DLD1 (cell line): ENCODE measurements around the gene ARHGEF35.
"Not testable (repeated sequence)": the region's sequence is repeated elsewhere in the genome, so short reads cannot be mapped to it uniquely, and the experiment has no call there.

Experiments
- in situ Hi-C: cut with HindIII; loops from 2 replicates; pipeline ENCODE4 v1.10.0; 2017; ENCODE audit warnings: low sequenced_read_pairs

ARHGEF35 gene

DNA sequence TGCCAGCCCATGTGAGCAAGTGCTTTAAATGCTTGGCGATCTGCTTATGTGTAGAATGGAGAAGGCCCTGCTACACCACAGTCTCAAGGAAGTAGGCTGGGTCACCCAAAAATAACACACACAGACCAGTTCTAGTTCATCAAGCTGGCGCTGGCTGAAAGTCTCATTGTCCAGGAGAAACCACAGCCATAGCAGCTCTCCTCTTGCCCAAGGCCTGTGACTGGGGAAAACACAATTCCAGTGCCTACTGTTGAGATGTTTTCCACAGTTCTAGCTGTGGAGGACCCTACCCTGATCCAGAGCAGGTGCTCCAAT, 16.5 kb downstream of the ARHGEF35 start:
- in situ Hi-C loops: not testable (repeated sequence)

DNA sequence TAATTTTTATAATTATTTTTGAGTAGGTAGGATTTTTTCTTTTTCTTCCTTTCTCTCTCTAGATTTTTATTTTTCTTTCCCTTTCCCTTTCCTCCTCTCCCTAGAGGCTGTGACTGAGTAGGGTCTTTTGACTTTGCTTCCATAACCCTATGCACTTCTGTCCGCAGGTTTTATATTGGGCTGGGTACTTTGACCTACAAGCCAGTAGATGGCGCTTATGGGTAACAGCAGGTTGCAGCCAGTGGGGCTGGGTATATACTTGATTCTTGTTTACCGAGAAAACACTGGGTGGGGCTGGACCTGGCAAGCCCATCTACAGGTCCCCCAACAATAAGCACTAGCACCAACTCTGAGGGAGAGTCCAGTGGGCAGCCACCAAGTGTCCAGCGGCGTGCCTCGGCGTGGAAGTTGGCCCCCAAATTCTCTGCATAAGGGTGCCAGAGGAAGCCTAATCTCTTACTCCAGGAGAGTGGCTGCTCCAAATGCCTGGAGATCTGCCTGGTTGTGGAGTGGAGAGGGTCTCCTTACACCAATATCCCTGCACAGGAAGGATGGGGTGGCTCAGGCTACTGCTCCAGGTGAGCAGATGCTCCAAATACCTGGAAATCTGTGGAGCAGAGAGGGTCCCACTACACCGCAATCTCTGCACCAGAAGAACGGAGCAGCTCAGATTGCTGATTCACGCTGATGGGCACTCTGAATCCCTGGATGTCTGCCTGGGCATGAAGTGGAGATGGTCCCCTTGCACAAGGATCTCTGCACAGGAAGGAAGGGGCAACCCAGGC, 17.1 kb downstream of the ARHGEF35 start:
- in situ Hi-C loops: not testable (repeated sequence)

DNA sequence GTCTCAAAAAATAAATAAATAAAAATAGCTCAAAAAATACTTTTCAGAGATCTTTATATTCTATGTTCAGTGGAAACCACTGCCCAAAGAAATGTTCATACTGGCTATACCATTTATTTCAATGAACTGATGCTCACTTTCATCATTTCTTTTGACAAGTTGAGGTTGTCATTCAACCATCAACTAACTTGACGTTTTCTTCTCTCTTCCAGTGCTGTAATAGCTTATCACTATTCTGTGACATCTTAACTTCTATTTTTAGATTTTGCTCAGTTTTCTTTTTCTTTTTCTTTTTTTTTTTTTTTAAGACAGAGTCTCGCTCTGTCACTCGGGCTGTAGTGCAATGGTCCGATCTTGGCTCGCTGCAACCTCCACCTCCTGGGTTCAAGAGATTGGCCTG, 21.0 kb downstream of the ARHGEF35 start:
- in situ Hi-C loops: no loop called here

DNA sequence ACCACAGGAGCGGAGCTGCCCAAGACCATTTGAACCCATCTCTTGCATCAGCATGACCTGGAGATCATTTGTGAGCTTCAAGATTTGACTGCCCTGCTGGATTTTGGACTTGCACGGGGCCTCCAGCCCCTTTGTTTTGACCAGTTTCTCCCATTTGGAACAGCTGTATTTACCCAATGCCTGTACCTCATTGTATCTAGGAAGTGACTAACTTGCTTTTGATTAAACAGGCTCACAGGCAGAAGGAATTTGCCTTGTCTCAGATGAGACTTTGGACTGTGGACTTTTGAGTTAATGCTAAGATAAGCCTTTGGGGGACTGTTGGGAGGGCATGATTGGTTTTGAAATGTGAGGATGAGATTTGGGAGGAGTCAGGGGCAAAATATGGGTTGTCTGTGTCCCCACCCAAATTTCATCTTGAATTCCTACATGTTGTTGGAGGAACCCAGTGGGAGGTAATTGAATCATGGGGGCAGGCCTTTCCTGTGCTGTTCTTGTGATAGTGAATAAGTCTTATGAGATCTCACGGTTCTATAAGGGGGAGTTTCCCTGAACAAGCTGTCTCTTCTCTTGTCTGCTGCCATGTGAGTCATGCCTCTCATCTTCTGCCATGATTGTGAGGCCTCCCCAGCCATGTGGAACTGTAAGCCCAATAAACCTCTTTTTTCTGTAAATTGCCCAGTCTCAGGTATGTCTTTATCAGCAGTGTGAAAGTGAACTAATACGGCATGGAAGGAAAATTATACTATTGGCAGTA, 23.9 kb downstream of the ARHGEF35 start:
- in situ Hi-C loops: not testable (repeated sequence)

DNA sequence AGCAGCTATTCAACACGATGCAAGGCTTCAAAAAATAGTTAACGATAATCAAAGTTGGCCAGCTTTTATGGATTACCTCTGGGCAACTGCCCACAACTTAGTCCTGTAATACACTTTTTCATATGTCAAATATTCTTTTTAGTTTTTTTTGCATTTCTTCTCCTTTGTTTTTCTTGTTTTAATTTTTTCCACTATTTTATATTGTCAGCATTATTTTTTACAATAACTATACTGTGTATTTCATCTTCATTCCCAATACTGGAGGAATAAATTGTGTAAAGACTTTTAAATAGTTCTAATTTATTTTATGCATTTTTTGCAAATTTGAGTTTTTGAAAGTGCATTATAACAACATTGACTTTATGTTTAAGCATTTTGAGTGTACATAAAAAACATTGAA, 30.8 kb downstream of the ARHGEF35 start:
- in situ Hi-C loops: no loop called here

DNA sequence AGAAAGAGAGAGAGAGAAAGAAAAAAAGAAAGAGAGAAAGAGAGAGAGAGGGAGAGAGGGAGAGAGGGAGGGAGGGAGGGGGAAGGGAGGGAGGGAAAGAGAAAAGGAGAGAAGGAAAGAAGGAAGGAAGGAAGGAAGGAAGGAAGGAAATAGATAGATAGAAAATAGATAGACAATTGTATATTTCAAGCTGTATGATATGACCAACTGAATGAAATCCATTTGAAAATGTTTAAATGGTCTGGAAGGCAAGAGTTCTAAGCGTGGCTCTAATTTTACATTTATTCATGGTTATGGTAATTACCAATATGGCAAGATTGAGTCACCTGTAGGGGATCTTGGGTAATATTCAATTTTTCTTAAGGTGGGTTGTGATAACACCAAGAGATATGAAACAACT, 36.8 kb downstream of the ARHGEF35 start:
- in situ Hi-C loops: no loop called here

DNA sequence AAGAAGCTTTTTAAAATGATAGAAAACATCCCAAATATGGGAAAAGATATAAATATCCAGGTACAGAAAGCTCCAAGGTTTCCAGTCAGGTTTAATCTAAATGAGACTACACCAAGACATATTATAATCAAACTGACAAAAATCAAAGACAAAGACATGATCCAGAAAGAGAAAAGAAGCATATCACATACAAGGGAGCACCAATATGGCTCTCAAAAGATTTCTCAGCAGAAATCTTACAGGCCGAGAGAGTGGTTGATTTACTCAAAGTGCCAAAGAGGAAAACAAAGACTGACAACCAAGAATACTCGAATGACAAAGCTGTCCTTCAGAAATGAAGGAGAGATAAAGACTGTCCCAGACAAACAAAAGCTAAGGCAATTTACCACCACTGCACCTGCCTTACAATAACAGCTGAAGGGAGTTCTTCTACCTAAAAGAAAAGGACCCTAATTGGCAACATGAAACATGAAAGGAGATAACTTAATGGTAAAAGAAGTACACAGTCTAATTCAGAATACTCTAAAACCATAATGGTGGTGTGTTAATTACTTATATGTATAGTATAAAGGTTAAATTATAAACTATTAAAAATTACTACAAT, 47.3 kb downstream of the ARHGEF35 start:
- in situ Hi-C loops: no loop called here

DNA sequence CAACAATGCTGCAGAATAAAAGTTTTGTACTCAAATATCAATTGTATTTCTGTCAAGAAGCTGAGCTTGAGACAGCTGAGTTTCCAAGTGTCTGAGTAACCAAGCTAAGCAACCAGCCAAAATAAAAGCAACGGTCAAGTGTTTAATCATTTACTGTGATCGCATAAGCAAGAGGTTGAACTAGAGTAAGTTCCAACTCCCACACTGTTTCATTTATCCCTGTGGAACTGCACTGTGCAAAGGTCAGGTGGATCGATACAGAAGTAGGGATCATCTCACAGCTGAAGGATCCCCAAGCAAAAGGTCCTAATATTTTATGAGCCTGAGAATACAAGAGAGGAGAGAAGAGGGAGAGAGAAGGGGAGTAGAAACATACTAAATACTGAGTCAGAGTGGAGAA, 51.2 kb downstream of the ARHGEF35 start:
- in situ Hi-C loops: no loop called here

DNA sequence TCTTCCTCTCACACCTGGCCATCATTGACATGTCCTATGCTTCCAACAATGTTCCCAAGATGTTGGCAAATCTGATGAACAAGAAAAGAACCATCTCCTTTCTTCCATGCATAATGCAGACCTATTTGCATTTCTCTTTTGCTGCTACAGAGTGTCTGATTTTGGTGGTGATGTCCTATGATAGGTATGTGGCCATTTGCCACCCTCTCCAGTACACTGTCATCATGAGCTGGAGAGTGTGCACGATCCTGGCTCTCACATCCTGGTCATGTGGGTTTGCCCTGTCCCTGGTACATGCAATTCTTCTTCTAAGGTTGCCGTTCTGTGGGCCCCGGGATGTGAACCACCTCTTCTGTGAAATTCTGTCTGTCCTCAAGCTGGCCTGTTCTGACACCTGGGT, 53.4 kb downstream of the ARHGEF35 start:
- in situ Hi-C loops: no loop called here

DNA sequence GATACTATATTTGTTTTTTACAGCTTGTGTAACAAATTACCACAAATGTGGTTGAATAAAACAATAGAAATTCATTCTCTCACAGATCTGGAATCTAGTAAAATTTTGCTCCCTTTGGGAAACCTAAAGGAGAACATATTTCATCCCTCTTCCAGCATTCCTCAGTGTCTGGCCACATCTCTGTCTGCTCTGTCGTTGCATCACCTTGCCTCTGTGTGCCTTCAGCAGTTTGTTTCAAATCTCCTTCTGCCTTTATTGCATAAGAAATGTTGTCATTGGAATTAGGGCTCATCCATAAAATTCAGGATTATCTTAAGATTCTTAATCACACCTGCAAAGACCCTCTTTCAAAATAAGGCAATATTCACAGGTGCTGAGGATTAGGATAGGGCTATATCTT, 58.1 kb downstream of the ARHGEF35 start:
- in situ Hi-C loops: no loop called here
